Measurements from ENCODE around the gene FBXO3. TPM values are rescaled to one million over a fixed set of nuclear protein-coding genes. Genes with fewer than 3 reads are reported as not detected.

Gene FBXO3
- total RNA-seq, 1 donor from 2014 or later: 61.0 TPM

DNA sequence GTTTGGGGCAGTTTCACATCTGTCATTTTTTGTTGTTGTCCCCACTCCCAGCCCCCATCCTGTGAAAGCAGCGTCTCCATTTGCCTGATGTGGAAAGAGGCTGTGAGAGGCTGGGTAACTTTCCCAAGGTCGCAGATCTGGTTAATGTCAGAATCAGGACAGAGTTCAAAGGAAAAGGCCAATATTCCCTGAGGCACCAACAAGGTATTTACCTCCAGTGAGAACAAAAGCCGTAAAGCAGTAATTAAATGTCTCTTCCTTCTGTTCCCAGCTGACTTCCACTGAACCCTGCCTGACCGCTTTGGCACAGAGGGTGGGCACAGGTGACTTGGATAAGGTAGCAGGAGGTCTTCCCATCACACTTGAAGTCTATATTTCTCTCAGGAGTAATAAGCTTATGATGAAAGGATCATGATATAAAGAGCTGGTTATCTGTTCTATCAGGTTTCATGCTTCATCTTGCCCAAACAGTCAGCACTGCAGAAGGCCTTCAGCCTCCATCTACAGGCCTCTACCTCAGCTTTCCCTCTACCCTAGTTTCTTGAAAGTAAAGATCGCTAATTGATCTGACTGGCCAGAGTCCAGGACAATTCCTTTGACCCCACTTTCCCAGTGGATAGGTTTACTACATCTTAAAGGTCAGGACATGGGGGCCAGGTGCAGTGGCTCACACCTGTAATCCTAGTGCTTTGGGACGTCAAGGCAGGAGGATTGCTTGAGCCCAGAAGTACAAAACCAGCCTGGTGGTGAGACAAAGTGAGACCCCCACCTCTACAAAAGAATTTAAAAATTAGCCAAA is 83.1 kb downstream of the FBXO3 start:
- no peak for DNase-seq (ENCODE audit: low spot score)
- H3K27me3 ChIP-seq: no peaks in the 10 kb centered on the region
- peaks cover 27% of the 10 kb centered on the region for H3K4me1 ChIP-seq
- Mint-ChIP-seq H3K27ac (no peak overlapping the region), H3K4me3 (no peak overlapping the region), H3K36me3 (no peaks in the 10 kb centered on the region), H3K9me3 (no peaks in the 10 kb centered on the region), H3K4me1 (peaks cover 47% of the 10 kb centered on the region), H3K27me3 (ENCODE audit: insufficient read depth, low read depth) (peaks cover 10% of the 10 kb centered on the region)
- no peak overlapping the region for H3K4me3 ChIP-seq
- no peak overlapping the region for H2AFZ ChIP-seq (replicated peaks)
- H3K36me3 ChIP-seq: no peaks in the 10 kb centered on the region
- H3K9me3 ChIP-seq (ENCODE audit: low read depth): no peaks in the 10 kb centered on the region
- no peak overlapping the region for H3K9ac ChIP-seq
- H3K27ac ChIP-seq: no peak overlapping the region
- H3K79me2 ChIP-seq (ENCODE audit: low read depth): no peaks in the 10 kb centered on the region
- H3F3A ChIP-seq (ENCODE audit: low read depth): no peaks in the 10 kb centered on the region
- no peaks in the 10 kb centered on the region for H4K20me1 ChIP-seq (ENCODE audit: low read depth)
- TF ChIP-seq EZH2 (IDR thresholded peaks at IDR 0.05): no peak
- no peak for TF ChIP-seq EZH2phosphoT487 (IDR thresholded peaks at IDR 0.05)
- TF ChIP-seq, protein P1, sequence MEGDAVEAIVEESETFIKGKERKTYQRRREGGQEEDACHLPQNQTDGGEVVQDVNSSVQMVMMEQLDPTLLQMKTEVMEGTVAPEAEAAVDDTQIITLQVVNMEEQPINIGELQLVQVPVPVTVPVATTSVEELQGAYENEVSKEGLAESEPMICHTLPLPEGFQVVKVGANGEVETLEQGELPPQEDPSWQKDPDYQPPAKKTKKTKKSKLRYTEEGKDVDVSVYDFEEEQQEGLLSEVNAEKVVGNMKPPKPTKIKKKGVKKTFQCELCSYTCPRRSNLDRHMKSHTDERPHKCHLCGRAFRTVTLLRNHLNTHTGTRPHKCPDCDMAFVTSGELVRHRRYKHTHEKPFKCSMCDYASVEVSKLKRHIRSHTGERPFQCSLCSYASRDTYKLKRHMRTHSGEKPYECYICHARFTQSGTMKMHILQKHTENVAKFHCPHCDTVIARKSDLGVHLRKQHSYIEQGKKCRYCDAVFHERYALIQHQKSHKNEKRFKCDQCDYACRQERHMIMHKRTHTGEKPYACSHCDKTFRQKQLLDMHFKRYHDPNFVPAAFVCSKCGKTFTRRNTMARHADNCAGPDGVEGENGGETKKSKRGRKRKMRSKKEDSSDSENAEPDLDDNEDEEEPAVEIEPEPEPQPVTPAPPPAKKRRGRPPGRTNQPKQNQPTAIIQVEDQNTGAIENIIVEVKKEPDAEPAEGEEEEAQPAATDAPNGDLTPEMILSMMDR (IDR thresholded peaks at IDR 0.05): no peak
- H3K4me2 ChIP-seq: no peak overlapping the region

Other genes with a start within 250 kb of the FBXO3 start
- gene C11orf91, start 73.7 kb downstream of the FBXO3 start, total RNA-seq (ENCODE audit: low replicate concordance): not detected in 2 replicates
- 42.8 and 74.7 TPM in 2 replicates for gene CD59, start 38.1 kb downstream of the FBXO3 start, total RNA-seq (ENCODE audit: low replicate concordance)
- gene LMO2, start 117.6 kb upstream of the FBXO3 start, total RNA-seq (ENCODE audit: low replicate concordance): 0.92 and 2.0 TPM in 2 replicates